Measurements from ENCODE around the gene RNF141.

Gene RNF141

DNA sequence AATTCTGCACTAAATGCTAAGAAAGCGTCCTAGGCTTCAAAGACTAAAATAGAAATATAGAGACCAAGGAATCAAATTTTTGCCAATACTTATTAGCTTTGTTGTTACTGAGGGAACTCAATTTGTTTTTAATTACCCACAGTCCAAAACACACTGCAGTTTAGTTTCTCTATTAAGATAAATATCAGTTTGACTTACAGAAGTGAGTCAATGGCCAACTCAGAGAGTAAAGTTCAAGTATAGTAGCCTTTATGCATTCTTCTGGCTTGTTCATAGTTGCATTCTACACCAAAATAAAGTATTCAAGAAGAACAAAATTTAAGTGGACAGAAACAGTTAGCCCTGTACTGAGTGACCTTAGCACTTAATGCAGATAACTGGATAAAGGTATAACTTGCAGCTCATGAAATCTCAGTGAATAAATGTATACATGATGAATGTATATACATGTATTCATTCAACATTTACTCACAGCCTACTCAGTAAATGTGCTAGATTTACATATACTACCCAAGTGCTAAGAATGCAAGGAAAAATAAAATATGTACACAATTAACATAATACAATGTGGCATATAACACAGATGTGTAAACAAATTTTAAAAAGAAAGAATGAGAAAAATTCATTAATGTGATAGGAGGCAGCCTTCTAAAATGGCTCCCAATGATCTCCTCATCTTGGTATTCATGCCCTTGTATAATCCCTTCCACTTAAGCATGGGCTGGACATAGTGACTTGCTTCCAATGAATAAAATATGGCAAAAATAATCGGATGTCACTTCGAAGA lies 9.7 kb upstream of the RNF141 start:
- ChIA-PET POLR2A (no interaction called here), CTCF (interaction anchor here (0.9 kb wide), 1 partner anchor 9 kb away, joined by 4 read pairs; no protein-coding TSS in a partner anchor)
- Histone ChIP-seq H3K36me3 (ENCODE audit: control insufficient read depth in 2 of 2, insufficient read depth in 1 of 2, low read length in 2 of 2) (no peaks in the 10 kb centered on the region), H3K27ac (ENCODE audit: extremely low read depth, low read depth, low read length) (no peak overlapping the region), H3K4me3 (ENCODE audit: low read depth, low read length) (no peak overlapping the region), H3K4me1 (ENCODE audit: control insufficient read depth, insufficient read depth, low read length) (no peaks in the 10 kb centered on the region), H3K9me3 (ENCODE audit: control insufficient read depth, insufficient read depth, low read depth, low read length) (no peaks in the 10 kb centered on the region)
- no peak for TF ChIP-seq ZNF202 (tag by site-specific recombination; IDR thresholded peaks at IDR 0.05; ENCODE audit: borderline replicate concordance)
- no peak for TF ChIP-seq ZNF571 (tag by site-specific recombination; IDR thresholded peaks at IDR 0.05)
- no peak for TF ChIP-seq HOXD13 (CRISPR knock-in tag; IDR thresholded peaks at IDR 0.05; ENCODE audit: borderline replicate concordance)
- TF ChIP-seq, protein P1, sequence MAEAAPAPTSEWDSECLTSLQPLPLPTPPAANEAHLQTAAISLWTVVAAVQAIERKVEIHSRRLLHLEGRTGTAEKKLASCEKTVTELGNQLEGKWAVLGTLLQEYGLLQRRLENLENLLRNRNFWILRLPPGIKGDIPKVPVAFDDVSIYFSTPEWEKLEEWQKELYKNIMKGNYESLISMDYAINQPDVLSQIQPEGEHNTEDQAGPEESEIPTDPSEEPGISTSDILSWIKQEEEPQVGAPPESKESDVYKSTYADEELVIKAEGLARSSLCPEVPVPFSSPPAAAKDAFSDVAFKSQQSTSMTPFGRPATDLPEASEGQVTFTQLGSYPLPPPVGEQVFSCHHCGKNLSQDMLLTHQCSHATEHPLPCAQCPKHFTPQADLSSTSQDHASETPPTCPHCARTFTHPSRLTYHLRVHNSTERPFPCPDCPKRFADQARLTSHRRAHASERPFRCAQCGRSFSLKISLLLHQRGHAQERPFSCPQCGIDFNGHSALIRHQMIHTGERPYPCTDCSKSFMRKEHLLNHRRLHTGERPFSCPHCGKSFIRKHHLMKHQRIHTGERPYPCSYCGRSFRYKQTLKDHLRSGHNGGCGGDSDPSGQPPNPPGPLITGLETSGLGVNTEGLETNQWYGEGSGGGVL (tag by site-specific recombination; IDR thresholded peaks at IDR 0.05) = no peak
- TF ChIP-seq TCF7L2 (IDR thresholded peaks at IDR 0.05; ENCODE audit: borderline replicate concordance, low read depth, low read length) = no peak
- TF ChIP-seq ZNF184 (tag by site-specific recombination; IDR thresholded peaks at IDR 0.05) = no peak
- no peak for TF ChIP-seq WT1 (tag by site-specific recombination; IDR thresholded peaks at IDR 0.05)
- TF ChIP-seq ZNF747 (tag by site-specific recombination; IDR thresholded peaks at IDR 0.05) = no peak
- TF ChIP-seq, protein P2, sequence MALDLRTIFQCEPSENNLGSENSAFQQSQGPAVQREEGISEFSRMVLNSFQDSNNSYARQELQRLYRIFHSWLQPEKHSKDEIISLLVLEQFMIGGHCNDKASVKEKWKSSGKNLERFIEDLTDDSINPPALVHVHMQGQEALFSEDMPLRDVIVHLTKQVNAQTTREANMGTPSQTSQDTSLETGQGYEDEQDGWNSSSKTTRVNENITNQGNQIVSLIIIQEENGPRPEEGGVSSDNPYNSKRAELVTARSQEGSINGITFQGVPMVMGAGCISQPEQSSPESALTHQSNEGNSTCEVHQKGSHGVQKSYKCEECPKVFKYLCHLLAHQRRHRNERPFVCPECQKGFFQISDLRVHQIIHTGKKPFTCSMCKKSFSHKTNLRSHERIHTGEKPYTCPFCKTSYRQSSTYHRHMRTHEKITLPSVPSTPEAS (tag by site-specific recombination; IDR thresholded peaks at IDR 0.05) = no peak
- no peak for TF ChIP-seq ZNF433 (tag by site-specific recombination; IDR thresholded peaks at IDR 0.05; ENCODE audit: low read depth)
- TF ChIP-seq ZNF521 (tag by site-specific recombination; IDR thresholded peaks at IDR 0.05) = no peak
- TF ChIP-seq, protein P3, sequence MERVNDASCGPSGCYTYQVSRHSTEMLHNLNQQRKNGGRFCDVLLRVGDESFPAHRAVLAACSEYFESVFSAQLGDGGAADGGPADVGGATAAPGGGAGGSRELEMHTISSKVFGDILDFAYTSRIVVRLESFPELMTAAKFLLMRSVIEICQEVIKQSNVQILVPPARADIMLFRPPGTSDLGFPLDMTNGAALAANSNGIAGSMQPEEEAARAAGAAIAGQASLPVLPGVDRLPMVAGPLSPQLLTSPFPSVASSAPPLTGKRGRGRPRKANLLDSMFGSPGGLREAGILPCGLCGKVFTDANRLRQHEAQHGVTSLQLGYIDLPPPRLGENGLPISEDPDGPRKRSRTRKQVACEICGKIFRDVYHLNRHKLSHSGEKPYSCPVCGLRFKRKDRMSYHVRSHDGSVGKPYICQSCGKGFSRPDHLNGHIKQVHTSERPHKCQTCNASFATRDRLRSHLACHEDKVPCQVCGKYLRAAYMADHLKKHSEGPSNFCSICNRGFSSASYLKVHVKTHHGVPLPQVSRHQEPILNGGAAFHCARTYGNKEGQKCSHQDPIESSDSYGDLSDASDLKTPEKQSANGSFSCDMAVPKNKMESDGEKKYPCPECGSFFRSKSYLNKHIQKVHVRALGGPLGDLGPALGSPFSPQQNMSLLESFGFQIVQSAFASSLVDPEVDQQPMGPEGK (tag by site-specific recombination; IDR thresholded peaks at IDR 0.05) = no peak
- TF ChIP-seq MZF1 (tag by site-specific recombination; IDR thresholded peaks at IDR 0.05; ENCODE audit: borderline replicate concordance) = no peak
- TF ChIP-seq, protein P4, sequence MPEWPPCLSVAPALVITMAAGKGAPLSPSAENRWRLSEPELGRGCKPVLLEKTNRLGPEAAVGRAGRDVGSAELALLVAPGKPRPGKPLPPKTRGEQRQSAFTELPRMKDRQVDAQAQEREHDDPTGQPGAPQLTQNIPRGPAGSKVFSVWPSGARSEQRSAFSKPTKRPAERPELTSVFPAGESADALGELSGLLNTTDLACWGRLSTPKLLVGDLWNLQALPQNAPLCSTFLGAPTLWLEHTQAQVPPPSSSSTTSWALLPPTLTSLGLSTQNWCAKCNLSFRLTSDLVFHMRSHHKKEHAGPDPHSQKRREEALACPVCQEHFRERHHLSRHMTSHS (tag by site-specific recombination; IDR thresholded peaks at IDR 0.05) = no peak
- no peak for TF ChIP-seq ZNF423 (tag by site-specific recombination; IDR thresholded peaks at IDR 0.05)
- TF ChIP-seq, protein P5, sequence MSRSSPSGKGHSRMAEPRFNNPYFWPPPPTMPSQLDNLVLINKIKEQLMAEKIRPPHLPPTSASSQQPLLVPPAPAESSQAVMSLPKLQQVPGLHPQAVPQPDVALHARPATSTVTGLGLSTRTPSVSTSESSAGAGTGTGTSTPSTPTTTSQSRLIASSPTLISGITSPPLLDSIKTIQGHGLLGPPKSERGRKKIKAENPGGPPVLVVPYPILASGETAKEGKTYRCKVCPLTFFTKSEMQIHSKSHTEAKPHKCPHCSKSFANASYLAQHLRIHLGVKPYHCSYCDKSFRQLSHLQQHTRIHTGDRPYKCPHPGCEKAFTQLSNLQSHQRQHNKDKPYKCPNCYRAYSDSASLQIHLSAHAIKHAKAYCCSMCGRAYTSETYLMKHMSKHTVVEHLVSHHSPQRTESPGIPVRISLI (tag by site-specific recombination; IDR thresholded peaks at IDR 0.05) = no peak
